ENCODE measurements around the gene ERMARD.

GRCh38 chr6:169809386-169809785 is 58.0 kb downstream of the ERMARD start:
- TF ChIP-seq EZH2phosphoT487 (conservative IDR thresholded peaks at IDR 0.05; ENCODE audit: low read length), result no peak
- no peak for TF ChIP-seq CTCF (IDR thresholded peaks at IDR 0.05; ENCODE audit: insufficient read depth, low read length, poor library complexity, severe bottlenecking)
